Neural progenitor cell (in vitro differentiated cells): Measurements from ENCODE around the gene SRL.

ENCODE experiments used
- CTCF ChIP-seq: fragments of 200-600 bp; sonication (generic); IDR thresholded peaks from 2 replicates; pipeline ENCODE4 v1.5.1; 2017; ENCODE audit warnings: antibody characterized with exemption, mild to moderate bottlenecking
- EZH2phosphoT487 ChIP-seq: fragments of 200-600 bp; sonication (generic); IDR thresholded peaks from 2 replicates; pipeline ENCODE4 v1.6.1; 2017; ENCODE audit warnings: antibody characterized with exemption

- TF ChIP-seq CTCF: no peak
- no peak for TF ChIP-seq EZH2phosphoT487
Measured at GRCh38 chr16:4184038-4184702, 57.7 kb downstream of the SRL start.
